Activated CD8-positive, alpha-beta memory T cell treated with anti-CD3 and anti-CD28 coated beads for 4 hours (primary cell): ENCODE results near the gene SHROOM3.
"Not testable (repeated sequence)": the region's sequence is repeated elsewhere in the genome, so short reads cannot be mapped to it uniquely, and the experiment has no call there.

Source experiments
- DNase-seq, 2 donors: peaks; one replicate each; pipeline ENCODE4 v3.0.0-alpha.2; 2020; ENCODE audit warnings: low read depth in 2 of 2

SHROOM3 gene

GRCh38 chr4:76722838-76723237 lies 287.8 kb downstream of the SHROOM3 start:
- DNase-seq: no peak

- no peak for DNase-seq
Observed at GRCh38 chr4:76723373-76723772, 288.3 kb downstream of the SHROOM3 start.

- DNase-seq: no peak
Observed at GRCh38 chr4:76723924-76724323, 288.9 kb downstream of the SHROOM3 start.

- DNase-seq: no peak
Observed at GRCh38 chr4:76725039-76725438, 290.0 kb downstream of the SHROOM3 start.

- no peak for DNase-seq
Observed at GRCh38 chr4:76726176-76726575, 291.1 kb downstream of the SHROOM3 start.

GRCh38 chr4:76726631-76727030 lies 291.6 kb downstream of the SHROOM3 start:
- DNase-seq: no peak

- not testable (repeated sequence) for DNase-seq
Observed at GRCh38 chr4:76727934-76728333, 292.9 kb downstream of the SHROOM3 start.

GRCh38 chr4:76729460-76729859 lies 294.4 kb downstream of the SHROOM3 start:
- no peak for DNase-seq

- DNase-seq: no peak
Observed at GRCh38 chr4:76729980-76730379, 295.0 kb downstream of the SHROOM3 start.

GRCh38 chr4:76732246-76732645 lies 297.2 kb downstream of the SHROOM3 start:
- DNase-seq: no peak

GRCh38 chr4:76733068-76733771 lies 298.2 kb downstream of the SHROOM3 start:
- no peak for DNase-seq

- no peak for DNase-seq
Observed at GRCh38 chr4:76736414-76736813, 301.4 kb downstream of the SHROOM3 start.

- no peak for DNase-seq
Observed at GRCh38 chr4:76737180-76737579, 302.2 kb downstream of the SHROOM3 start.

GRCh38 chr4:76737771-76738085 lies 302.7 kb downstream of the SHROOM3 start:
- DNase-seq: no peak

GRCh38 chr4:76738086-76738931 lies 303.3 kb downstream of the SHROOM3 start:
- no peak for DNase-seq

GRCh38 chr4:76740192-76740591 lies 305.2 kb downstream of the SHROOM3 start:
- no peak for DNase-seq

- DNase-seq: no peak
Observed at GRCh38 chr4:76740866-76741662, 306.0 kb downstream of the SHROOM3 start.

- DNase-seq: no peak
Observed at GRCh38 chr4:76741663-76742020, 306.6 kb downstream of the SHROOM3 start.

- no peak for DNase-seq
Observed at GRCh38 chr4:76744241-76744921, 309.4 kb downstream of the SHROOM3 start.

- DNase-seq: no peak
Observed at GRCh38 chr4:76745240-76745639, 310.2 kb downstream of the SHROOM3 start.

GRCh38 chr4:76747563-76747962 lies 312.5 kb downstream of the SHROOM3 start:
- no peak for DNase-seq

GRCh38 chr4:76748649-76749048 lies 313.6 kb downstream of the SHROOM3 start:
- DNase-seq: no peak
